ENCODE results near the gene HTR1B. TPM values are rescaled to one million over a fixed set of nuclear protein-coding genes. Genes with fewer than 3 reads are reported as not detected.

The HTR1B gene
- total RNA-seq, 1 experiment from 2014 or later: 0.74 TPM

DNA sequence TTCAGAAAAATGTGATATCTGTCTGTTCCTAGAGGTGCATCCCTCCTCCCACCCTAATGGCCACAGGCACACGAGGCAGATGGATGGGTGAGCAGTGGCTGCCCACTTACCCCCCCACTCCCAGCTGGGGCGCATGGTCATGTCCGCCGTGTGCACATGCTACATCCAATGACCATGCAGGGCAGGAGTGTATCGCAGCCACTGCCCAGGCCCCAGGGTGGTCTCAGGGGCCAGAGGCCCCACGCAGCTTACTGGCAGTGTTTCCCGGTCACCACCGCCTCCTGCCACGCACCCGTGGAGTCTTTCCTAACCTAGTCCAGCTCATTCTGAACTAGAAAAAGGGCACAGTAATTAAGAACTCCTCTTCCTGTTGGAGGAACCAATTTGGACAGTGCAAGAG lies 11.7 kb upstream of the HTR1B start:
- Histone ChIP-seq H3K4me1 (ENCODE audit: control insufficient read depth in 1 of 2, insufficient read depth in 2 of 2, low read length in 2 of 2) (no peaks in the 10 kb centered on the region), H3K27me3 (ENCODE audit: insufficient read depth, low read length) (no peaks in the 10 kb centered on the region), H3K9ac (ENCODE audit: low read length) (no peak overlapping the region), H3K4me2 (ENCODE audit: low read length) (no peak overlapping the region), H3K79me2 (ENCODE audit: insufficient read depth, low read length) (no peaks in the 10 kb centered on the region), H3K9me3 (ENCODE audit: control insufficient read depth in 1 of 2, insufficient read depth in 1 of 2, low read depth in 1 of 2, low read length in 2 of 2) (no peaks in the 10 kb centered on the region), H3K4me3 (replicated peaks in 1 of 2; ENCODE audit: low read depth in 1 of 2, low read length in 2 of 2) (no peak overlapping the region), H2AFZ (ENCODE audit: low read depth, low read length, poor library complexity, severe bottlenecking) (no peak overlapping the region), H3K9me2 (ENCODE audit: insufficient read depth) (no peaks in the 10 kb centered on the region), H3K36me3 (ENCODE audit: control insufficient read depth in 1 of 2, insufficient read depth in 2 of 2, low read length in 2 of 2) (no peaks in the 10 kb centered on the region), H3K27ac (ENCODE audit: low read depth, low read length) (no peak overlapping the region), H4K20me1 (ENCODE audit: insufficient read depth) (no peaks in the 10 kb centered on the region)
- DNase-seq (ENCODE audit: low read depth, low spot score): no peak
- intact Hi-C loops (cut with micrococcal nuclease): no loop called here
- no peak for TF ChIP-seq SRF (IDR thresholded peaks at IDR 0.05; ENCODE audit: low read depth)
- TF ChIP-seq CBX3 (IDR thresholded peaks at IDR 0.05; ENCODE audit: low read depth): no peak
- TF ChIP-seq FOSL1 (IDR thresholded peaks at IDR 0.05; ENCODE audit: low read depth): no peak
- TF ChIP-seq CTCF (IDR thresholded peaks at IDR 0.05 in 2 of 3, conservative IDR thresholded peaks at IDR 0.05 in 1 of 3; ENCODE audit: borderline replicate concordance in 1 of 3, insufficient read depth in 1 of 3, low read depth in 2 of 3, low read length in 2 of 3): no peak
- no peak for TF ChIP-seq CEBPB (IDR thresholded peaks at IDR 0.05; ENCODE audit: low read depth)
- TF ChIP-seq EZH2phosphoT487 (IDR thresholded peaks at IDR 0.05; ENCODE audit: borderline replicate concordance): no peak
- TF ChIP-seq POLR2A (IDR thresholded peaks at IDR 0.05; ENCODE audit: borderline replicate concordance, extremely low read depth, insufficient read depth, insufficient read length): no peak
- TF ChIP-seq SIN3A (IDR thresholded peaks at IDR 0.05; ENCODE audit: low read depth): no peak
- TF ChIP-seq TCF7L2 (IDR thresholded peaks at IDR 0.05; ENCODE audit: borderline replicate concordance, extremely low read depth, insufficient read depth, insufficient read length): no peak
- no peak for TF ChIP-seq MAX (IDR thresholded peaks at IDR 0.05)
- TF ChIP-seq ZFX (IDR thresholded peaks at IDR 0.05): no peak
- no peak for TF ChIP-seq SP1 (IDR thresholded peaks at IDR 0.05; ENCODE audit: low read depth)
- TF ChIP-seq EGR1 (IDR thresholded peaks at IDR 0.05; ENCODE audit: low read depth): no peak
- TF ChIP-seq YY1 (IDR thresholded peaks at IDR 0.05; ENCODE audit: extremely low read depth, insufficient replicate concordance, low read depth, low read length): no peak
- TF ChIP-seq ZBTB33 (IDR thresholded peaks at IDR 0.05; ENCODE audit: extremely low read depth, insufficient replicate concordance, low read length): no peak
- no peak for TF ChIP-seq JUND (IDR thresholded peaks at IDR 0.05)
- TF ChIP-seq, protein P1, sequence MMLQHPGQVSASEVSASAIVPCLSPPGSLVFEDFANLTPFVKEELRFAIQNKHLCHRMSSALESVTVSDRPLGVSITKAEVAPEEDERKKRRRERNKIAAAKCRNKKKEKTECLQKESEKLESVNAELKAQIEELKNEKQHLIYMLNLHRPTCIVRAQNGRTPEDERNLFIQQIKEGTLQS (IDR thresholded peaks at IDR 0.05): no peak
- POLR2A ChIA-PET: no interaction called here
- CTCF ChIA-PET: no interaction called here
- RAD21 ChIA-PET (ENCODE audit: low non-redundant PET in 1 of 2, low total read pairs in 2 of 2, uncharacterized antibody in 2 of 2, unreplicated experiment in 2 of 2): no interaction called here
- BruUV-seq (replicated peaks): no TSS peak
- no peak for ATAC-seq
